ENCODE measurements around the gene MAP9. TPM values are rescaled to one million over a fixed set of nuclear protein-coding genes. Genes with fewer than 3 reads are reported as not detected.

The MAP9 gene
- total and polyA plus RNA-seq, 2 of the 4 experiments (the other 2 are of a cell fraction) = 4.0 to 6.6 TPM

DNA sequence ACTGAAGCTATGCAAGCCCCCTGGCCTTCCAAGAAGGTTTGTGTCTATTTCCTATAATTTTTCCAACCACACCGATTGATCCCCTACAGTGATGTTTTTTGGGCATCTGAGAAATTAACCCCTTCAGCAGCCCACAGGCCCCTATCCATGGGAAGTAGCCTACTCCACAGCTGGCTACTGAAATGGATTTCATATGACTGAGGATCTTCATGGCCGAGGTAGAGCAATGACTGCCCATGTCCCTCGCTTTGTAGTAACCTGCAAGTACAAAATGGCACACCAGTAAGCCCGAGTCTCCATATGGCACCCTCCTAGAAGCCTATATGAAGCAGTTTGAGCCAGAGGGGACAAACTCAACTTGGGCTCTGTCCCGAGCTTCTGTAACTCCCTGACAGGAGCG, 36.8 kb downstream of the MAP9 start:
- intact Hi-C loops (cut with micrococcal nuclease) = no loop called here
- Histone ChIP-seq H2BK15ac (ENCODE audit: low read depth, low read length) (no peak overlapping the region), H3K79me1 (ENCODE audit: low read depth in 1 of 2, low read length in 2 of 2) (no peaks in the 10 kb centered on the region), H2BK20ac (ENCODE audit: low read depth, low read length) (no peak overlapping the region), H4K20me1 (ENCODE audit: insufficient read depth, low read length) (no peaks in the 10 kb centered on the region), H3K27me3 (ENCODE audit: control insufficient read depth, insufficient read depth, low read length) (no peaks in the 10 kb centered on the region), H2AK5ac (ENCODE audit: low read depth, low read length) (no peak overlapping the region), H3K4ac (ENCODE audit: low read depth, low read length) (no peak overlapping the region), H3K14ac (replicated peaks; ENCODE audit: low read depth, low read length) (no peak overlapping the region), H4K91ac (ENCODE audit: insufficient read depth, low read depth, low read length) (no peak overlapping the region), H3K4me2 (ENCODE audit: low read depth, low read length) (no peak overlapping the region), H3K56ac (ENCODE audit: extremely low read depth, insufficient read depth, low read length) (no peak overlapping the region), H2AK9ac (replicated peaks; ENCODE audit: low read depth, low read length, poor library complexity) (no peak overlapping the region), H3K27ac (ENCODE audit: insufficient read depth, low read length) (no peak overlapping the region), H4K5ac (ENCODE audit: low read depth, low read length) (no peak overlapping the region), H3K36me3 (ENCODE audit: control insufficient read depth, insufficient read depth, low read length) (no peaks in the 10 kb centered on the region), H3K18ac (ENCODE audit: low read depth, low read length) (no peak overlapping the region), H2BK120ac (ENCODE audit: low read depth, low read length) (no peak overlapping the region), H3K9ac (ENCODE audit: low read depth, low read length) (no peak overlapping the region), H4K8ac (ENCODE audit: low read depth in 2 of 2, low read length in 2 of 2) (no peak overlapping the region), H2BK5ac (ENCODE audit: low read depth, low read length, poor library complexity, severe bottlenecking) (no peak overlapping the region), H3K4me1 (ENCODE audit: control insufficient read depth, insufficient read depth, low read length) (no peaks in the 10 kb centered on the region), H2AFZ (replicated peaks; ENCODE audit: low read length, poor library complexity) (no peak overlapping the region), H3K9me1 (ENCODE audit: insufficient read depth, low read length) (no peaks in the 10 kb centered on the region), H3K9me3 (ENCODE audit: control insufficient read depth, insufficient read depth, low read length) (no peaks in the 10 kb centered on the region), H3K23ac (ENCODE audit: low read depth, low read length) (no peak overlapping the region), H3K4me3 (ENCODE audit: insufficient read depth, low read depth, low read length) (no peak overlapping the region)
- no peak for DNase-seq
- POLR2A ChIA-PET (ENCODE audit: unreplicated experiment) = interaction anchor here (0.6 kb wide), 1 partner anchor 61 kb away, joined by 8 read pairs; no protein-coding TSS in a partner anchor
- no peak for TF ChIP-seq MAZ (IDR thresholded peaks at IDR 0.05; ENCODE audit: borderline replicate concordance, low read depth, low read length)
- TF ChIP-seq CEBPB (IDR thresholded peaks at IDR 0.05; ENCODE audit: low read depth, low read length) = no peak
- TF ChIP-seq RFX5 (IDR thresholded peaks at IDR 0.05; ENCODE audit: low read depth, low read length) = no peak
- TF ChIP-seq RAD21 (IDR thresholded peaks at IDR 0.05; ENCODE audit: low read length) = no peak
- no peak for TF ChIP-seq MXI1 (IDR thresholded peaks at IDR 0.05; ENCODE audit: borderline replicate concordance, low read depth, low read length)
- TF ChIP-seq FOS (IDR thresholded peaks at IDR 0.05; ENCODE audit: low read depth, low read length) = no peak
- TF ChIP-seq MAFK (IDR thresholded peaks at IDR 0.05; ENCODE audit: low read depth, low read length) = no peak
- no peak for TF ChIP-seq CHD1 (IDR thresholded peaks at IDR 0.05; ENCODE audit: low read depth, low read length)
- TF ChIP-seq, protein P1, sequence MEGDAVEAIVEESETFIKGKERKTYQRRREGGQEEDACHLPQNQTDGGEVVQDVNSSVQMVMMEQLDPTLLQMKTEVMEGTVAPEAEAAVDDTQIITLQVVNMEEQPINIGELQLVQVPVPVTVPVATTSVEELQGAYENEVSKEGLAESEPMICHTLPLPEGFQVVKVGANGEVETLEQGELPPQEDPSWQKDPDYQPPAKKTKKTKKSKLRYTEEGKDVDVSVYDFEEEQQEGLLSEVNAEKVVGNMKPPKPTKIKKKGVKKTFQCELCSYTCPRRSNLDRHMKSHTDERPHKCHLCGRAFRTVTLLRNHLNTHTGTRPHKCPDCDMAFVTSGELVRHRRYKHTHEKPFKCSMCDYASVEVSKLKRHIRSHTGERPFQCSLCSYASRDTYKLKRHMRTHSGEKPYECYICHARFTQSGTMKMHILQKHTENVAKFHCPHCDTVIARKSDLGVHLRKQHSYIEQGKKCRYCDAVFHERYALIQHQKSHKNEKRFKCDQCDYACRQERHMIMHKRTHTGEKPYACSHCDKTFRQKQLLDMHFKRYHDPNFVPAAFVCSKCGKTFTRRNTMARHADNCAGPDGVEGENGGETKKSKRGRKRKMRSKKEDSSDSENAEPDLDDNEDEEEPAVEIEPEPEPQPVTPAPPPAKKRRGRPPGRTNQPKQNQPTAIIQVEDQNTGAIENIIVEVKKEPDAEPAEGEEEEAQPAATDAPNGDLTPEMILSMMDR (conservative IDR thresholded peaks at IDR 0.05; ENCODE audit: low read depth, low read length) = no peak
- no peak for TF ChIP-seq BHLHE40 (IDR thresholded peaks at IDR 0.05; ENCODE audit: low read depth, low read length)
- no peak for TF ChIP-seq POLR2A (IDR thresholded peaks at IDR 0.05; ENCODE audit: low read depth, low read length)
- TF ChIP-seq, protein P2, sequence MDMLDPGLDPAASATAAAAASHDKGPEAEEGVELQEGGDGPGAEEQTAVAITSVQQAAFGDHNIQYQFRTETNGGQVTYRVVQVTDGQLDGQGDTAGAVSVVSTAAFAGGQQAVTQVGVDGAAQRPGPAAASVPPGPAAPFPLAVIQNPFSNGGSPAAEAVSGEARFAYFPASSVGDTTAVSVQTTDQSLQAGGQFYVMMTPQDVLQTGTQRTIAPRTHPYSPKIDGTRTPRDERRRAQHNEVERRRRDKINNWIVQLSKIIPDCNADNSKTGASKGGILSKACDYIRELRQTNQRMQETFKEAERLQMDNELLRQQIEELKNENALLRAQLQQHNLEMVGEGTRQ (IDR thresholded peaks at IDR 0.05; ENCODE audit: low read depth, low read length) = no peak
- TF ChIP-seq RCOR1 (IDR thresholded peaks at IDR 0.05; ENCODE audit: insufficient replicate concordance, low read length) = no peak
- TF ChIP-seq, protein P3, sequence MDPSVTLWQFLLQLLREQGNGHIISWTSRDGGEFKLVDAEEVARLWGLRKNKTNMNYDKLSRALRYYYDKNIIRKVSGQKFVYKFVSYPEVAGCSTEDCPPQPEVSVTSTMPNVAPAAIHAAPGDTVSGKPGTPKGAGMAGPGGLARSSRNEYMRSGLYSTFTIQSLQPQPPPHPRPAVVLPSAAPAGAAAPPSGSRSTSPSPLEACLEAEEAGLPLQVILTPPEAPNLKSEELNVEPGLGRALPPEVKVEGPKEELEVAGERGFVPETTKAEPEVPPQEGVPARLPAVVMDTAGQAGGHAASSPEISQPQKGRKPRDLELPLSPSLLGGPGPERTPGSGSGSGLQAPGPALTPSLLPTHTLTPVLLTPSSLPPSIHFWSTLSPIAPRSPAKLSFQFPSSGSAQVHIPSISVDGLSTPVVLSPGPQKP (IDR thresholded peaks at IDR 0.05; ENCODE audit: borderline replicate concordance, low read depth, low read length) = no peak
- TF ChIP-seq NFE2L2 (IDR thresholded peaks at IDR 0.05; ENCODE audit: low read depth, low read length) = no peak
- no peak for TF ChIP-seq SMC3 (IDR thresholded peaks at IDR 0.05; ENCODE audit: low read depth, low read length)
- BruUV-seq (replicated peaks) = no TSS peak
- dilution Hi-C loops (cut with HindIII; ENCODE audit: low sequenced_read_pairs, unreplicated experiment) = no loop called here
- no peak for ATAC-seq (ENCODE audit: low read depth)
- CTCF ChIA-PET = interaction anchor here (0.6 kb wide), 1 partner anchor 695 kb away, joined by 3 read pairs; no protein-coding TSS in a partner anchor
- 60% methylated on average over 1 of the region's 6 CpGs; no CpG with 5 or more reads in 1 of the 2 experiments for WGBS, 2 experiments (ENCODE audit: extremely low coverage in 2 of 2, insufficient read length in 1 of 2)
- in situ Hi-C loops (cut with MboI; ENCODE audit: low sequenced_read_pairs) = no loop called here
